ENCODE data around the gene ZNF496.

DNA sequence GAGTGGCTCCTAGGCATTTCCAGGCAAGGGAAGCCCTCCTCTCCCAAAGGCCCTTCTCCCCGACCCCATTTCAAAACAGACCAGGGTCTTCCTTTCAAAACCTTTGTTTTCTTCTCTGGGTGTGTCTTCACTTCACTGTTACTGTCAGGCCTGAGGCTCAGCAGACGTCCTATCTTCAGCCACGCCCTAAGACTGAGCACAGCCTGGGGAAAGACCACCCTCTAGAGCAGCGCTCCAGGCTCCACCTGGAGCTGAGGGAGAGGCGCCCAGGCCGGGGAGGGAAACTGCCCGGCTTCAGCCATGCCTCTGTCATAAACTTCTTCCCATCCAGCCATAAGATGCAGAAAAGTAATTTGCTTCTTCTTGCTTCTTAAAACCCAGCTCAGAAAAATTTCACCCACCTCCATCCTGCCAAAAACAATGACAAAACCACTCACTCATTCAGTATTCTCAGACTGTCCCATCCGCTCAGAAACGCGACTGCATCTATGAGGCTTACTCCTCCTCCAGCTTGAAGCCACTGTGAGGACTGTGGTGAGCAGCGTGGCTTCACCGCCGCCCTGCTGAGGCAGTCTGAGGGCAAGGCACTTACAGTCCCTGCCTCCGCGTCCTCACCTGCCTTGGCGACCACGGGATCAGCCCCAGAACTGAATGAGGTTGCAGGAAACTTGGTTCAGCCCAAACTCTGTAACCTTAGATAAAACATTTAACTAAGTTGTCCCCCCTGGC is 39.7 kb downstream of the ZNF496 start:
- TF ChIP-seq CTCF (IDR thresholded peaks at IDR 0.05; ENCODE audit: borderline replicate concordance, extremely low read depth, low read length, poor library complexity, severe bottlenecking), result no peak
- TF ChIP-seq EZH2 (IDR thresholded peaks at IDR 0.05; ENCODE audit: borderline replicate concordance, low read depth, low read length, severe bottlenecking), result no peak
